NCI-H82 (cell line): ENCODE measurements around the gene GPRC5D.

Experiments used
- DNase-seq: peaks from one replicate; lab custom pipeline; 2025; lab: John Stamatoyannopoulos, UW

Gene GPRC5D

DNA sequence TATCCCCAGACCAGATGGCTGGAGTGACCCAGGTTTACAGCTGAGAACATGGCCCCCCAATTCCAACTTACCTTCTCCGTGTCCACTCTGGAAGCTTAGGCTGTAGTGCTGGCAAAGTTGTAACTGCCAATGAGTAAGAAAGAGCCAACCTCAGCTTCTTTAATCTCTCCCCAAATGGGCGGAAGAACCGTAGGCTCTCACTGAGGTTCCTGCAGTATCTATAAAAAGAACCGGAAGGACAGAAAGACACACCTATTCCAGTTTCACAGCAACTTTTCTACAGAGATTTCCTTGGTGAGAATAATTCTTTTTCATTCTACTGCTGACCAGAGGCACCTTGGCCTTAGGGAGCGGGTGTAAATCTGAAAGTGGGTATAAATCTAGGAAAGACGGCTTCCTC, at the start of gene GPRC5D:
Gene GPRC5D (minus strand): TSS at position 135 of the 400 bp plus-strand sequence. CDS start 1,786 bp downstream, outside the sequence.
- DNase-seq: no peak

DNA sequence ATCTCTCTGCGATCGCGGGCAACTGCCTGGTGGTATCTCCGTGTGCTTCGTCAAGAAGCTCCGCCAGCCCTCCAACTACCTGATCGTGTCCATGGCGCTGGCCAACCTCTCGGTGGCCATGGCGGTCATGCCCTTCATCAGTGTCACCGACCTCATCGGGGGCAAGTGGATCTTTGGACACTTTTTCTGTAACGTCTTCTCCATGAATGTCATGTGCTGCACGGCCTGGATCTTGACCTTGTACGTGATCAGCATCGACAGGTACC, 49.7 kb upstream of the GPRC5D start:
- DNase-seq: no peak

DNA sequence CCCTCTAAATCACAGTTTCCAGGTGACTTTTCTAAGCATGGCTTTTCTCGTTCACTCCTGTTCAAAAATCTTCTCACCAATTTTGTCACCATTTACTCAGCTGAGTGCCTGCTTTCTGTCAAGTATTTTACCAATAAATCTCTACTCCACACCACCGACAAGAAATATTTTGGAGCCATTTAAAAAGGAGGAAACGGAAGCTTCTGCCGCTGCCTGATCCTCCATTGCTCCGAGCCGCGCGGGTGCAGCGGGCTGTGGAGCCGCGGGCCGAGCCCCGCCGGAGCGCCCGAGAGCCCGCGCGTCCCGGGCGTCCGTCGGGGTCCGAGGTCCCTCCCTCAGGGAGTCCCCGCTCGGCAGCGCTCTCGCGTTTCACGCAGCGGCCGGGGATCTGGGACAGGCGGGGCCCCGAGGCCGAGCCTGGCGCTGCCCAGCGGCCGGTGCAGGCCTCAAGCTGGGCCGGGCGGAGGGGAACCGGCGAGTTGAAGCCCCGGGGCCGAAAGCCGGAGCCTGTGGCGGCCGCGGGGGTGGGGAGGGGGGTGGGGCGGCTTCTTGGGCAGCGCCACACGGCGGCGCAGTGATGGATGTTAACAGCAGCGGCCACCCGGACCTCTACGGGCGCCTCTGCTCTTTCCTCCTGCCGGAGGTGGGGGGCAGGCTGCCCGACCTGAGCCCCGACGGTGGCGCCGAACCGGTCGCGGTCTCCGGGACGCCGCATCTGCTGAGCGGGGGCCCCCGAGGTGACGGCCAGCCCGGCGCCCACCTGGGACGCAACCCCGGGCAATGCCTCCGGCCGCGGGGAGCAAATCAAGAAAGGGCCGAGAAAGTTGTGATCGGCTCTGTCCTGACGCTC, 49.2 kb upstream of the GPRC5D start:
- DNase-seq: peak; percentile 85

DNA sequence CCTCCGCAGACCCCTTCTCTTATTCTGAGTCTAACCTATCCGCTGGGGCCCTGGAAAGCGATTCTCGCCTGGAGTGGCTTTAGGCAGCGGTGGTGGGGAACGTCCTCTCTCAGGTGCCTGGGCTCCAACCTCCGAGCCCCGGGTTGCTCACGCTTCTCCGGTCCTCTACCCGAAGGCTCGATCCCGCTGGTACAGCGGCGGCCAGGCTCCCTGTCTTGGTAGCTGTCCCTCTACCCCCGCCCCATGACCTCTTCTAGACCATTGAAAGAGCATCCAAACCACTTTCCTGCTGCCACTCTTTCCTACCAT, 48.6 kb upstream of the GPRC5D start:
- peak; percentile 84 for DNase-seq

DNA sequence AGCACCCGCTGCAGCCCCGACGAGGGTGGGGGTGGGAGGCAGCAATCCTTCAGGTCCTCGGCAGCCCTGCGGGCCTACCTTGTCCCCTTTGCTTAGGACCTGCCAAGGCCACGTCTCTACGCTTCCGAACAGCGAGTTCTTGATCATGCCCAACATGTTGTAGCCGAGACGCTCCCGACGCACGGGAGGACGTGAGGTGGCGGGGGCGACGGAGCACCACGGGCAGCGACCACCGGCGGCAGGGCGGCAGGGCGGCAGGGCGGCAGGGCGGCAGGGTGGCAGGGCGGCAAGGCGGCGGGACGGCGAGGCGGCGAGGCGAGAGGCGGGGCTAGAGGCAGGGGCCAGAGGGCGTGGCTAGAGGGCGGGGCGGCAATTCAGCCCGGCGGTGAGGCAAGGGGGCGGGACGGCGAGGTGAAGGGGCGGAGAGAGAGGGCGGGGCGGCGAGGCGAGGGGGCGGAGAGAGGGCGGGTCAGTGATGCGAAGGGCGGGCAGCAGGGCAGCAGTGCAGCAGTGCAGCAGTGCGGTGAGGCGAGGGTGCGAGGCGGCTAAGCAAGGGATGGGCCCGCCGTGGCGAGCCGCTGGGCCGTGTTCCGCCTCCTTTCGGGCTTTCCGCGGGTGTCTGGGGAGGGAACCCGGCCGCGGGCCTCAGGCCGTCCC, 48.1 kb upstream of the GPRC5D start, which contains the start of gene HEBP1:
Gene HEBP1 (minus strand): TSS at position 307 of the 657 bp plus-strand sequence. CDS start 151 bp downstream, at position 156.
- peak; percentile 95 for DNase-seq

DNA sequence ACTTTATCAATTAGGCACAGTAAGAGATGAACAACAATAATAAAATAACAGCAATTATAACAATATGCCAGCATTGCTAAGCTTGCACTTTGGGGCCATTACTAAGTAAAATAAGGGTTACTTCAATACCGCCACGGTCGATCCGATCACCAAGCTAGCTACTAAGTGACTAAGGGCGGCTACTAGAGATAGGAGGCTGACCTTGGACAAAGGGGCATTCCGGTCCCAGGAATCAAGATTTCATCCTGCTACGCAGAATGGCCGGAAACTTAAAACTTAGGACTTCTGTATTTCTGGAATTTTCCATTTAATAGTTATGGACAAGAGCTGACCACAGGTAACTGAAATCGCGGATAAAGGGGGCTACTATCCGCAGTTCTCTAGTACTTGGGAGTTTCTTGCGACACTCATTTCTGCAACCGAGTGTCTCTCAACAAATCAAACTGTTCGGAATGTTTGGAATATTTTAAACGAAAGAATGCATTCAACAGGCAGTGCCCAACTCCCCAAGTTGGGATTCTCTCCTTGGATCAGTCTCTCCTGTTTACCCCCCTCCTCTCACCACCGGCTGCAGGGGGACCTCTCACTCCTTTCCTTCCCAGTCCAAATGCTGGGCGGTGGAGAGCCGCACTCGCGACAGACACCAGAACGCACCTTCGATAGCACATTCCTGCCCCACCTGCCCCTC, 47.4 kb upstream of the GPRC5D start:
- DNase-seq: peak; percentile 83

DNA sequence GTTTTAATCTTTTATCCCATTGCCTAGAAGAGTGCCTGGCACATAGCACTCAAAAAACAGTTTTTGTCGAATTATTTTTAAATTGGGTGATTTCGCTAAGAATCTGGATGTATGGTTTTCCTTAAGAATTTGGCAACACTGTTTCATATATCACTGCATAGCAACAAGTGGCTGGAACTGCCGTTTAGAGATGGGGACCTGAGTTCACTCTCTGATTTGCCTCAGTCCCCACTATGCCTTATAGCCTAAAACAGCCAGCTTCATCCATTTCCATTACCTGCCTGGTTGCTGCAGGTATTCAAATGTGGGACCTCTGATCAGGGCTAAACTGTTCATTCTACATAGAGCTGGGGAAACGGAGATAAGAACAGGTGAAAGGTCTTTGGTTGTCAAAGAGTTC, 46.3 kb upstream of the GPRC5D start:
- no peak for DNase-seq

DNA sequence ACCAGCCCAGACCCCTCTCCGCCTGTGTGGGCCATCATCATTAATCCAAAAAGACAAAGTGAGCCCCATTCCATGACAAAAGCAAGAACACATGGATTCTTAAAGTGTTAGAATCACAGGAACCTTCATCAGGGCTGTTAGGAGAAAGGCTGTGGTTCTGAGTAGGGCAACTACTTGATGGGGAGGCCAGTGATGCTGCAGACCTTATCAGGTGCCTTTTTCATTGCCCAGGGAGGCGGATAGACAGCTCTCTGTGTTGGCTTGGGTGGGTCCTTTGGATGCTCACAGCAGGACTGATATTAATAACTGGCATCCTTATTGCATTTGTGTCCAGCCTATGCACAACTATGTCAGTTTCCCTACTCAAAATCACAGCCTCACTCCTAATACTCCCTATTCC, 45.8 kb upstream of the GPRC5D start:
- no peak for DNase-seq

DNA sequence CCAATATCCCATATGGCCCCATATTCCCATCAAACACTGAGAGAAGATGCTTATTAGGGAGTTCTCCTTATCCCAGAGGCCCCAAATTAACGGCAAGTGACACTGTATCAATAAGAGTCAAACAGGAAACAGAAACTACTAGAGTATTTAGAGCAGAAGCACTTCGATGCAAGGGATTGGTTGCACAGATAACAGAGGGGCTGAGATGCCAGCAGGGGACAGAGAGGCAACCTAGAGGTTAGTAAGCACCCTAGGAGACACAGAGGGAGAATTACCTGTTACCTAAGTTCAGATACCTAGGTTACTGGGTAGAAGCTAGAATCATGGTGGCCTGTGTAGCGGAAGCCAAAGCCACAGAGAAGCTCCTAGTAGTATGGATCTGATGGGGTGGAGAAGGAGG, 45.2 kb upstream of the GPRC5D start:
- no peak for DNase-seq

DNA sequence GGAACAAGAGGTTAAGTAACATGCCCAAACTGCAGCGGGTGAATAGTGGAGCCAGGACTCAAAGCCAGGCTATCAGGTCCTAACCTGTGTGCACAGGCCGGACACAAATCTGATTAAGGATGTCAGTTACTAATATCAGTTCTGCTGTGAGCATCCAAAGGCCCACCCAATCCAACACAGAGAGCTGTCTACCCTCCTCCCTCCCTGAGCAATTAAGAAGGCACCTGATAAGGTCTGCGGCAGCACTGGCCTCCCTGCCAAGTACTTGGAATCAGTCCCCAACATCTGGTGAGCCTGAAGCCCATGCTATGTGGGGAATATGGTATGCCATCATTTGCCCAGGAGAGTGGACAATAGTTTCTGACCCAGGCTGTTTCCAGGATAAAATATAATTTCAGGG, 44.2 kb upstream of the GPRC5D start:
- no peak for DNase-seq

DNA sequence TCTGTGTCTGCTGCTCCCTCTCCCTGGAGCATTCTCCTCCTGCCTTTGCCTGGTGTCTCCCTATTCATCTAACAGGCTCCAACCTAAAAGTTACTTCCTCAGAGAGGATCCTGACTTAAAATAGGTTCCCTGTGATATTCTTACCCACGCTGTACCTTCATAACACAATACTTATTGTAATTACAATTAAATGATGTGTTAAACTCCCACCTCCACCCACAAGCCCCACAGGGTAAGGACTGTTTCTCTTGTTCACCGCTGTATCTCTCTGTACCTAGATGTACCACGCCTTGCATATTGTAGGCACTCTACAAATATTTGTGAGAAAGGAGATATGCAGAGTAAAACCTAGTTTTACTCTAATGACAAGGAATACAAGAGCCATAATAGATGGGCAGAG, 43.1 kb upstream of the GPRC5D start:
- DNase-seq: no peak

DNA sequence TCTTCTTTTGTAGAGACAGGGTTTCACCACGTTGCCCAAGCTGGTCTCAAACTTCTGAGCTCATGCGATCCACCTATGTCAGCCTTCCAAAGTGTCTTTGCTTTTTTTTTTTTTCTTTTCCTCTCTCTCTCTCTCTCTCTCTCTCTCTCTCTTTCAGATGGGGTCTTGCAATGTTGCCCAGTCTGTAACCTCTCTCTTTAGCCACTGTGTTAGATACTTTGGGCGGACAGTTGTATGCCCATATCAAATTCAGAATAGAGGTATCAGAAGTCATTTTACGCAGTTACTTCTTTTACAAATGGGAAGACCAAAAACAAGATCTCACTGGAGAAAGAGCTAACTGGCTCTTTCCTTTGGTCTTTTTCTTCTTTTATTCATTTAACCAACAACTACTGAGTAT, 41.4 kb upstream of the GPRC5D start:
- no peak for DNase-seq

DNA sequence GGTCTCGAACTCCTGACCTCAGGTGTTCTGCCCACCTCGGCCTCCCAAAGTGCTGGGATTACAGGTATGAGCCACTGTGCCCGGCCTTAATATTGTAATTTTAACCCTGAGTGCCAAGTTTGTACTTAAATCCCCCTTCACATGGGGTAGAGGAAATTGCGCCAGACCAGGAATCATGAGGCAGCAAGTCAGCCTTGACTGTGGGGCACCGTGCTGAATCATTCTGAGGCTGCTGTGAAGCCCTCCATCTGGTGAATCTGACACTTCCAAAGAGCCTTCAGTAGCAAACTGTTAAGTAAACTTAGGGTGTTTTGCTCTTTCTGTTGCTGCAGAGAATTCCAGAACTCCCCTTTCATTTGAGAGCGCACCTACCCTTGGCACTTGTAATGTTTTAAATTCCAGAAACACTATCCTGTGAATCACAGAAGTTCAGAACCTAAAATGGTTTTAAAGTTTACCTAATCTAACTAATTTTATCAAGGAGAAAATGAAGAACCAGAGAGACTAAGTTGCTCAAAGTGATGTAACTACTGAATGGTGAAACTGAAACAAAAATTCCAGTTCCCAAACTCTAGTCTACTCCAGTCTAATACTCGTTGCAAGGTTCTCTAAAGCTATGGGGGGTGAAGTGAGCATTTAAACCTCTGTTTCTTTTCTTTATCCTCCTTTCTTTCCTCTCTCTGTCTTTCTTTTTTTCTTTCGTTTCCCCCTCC, 40.6 kb upstream of the GPRC5D start:
- DNase-seq: no peak

DNA sequence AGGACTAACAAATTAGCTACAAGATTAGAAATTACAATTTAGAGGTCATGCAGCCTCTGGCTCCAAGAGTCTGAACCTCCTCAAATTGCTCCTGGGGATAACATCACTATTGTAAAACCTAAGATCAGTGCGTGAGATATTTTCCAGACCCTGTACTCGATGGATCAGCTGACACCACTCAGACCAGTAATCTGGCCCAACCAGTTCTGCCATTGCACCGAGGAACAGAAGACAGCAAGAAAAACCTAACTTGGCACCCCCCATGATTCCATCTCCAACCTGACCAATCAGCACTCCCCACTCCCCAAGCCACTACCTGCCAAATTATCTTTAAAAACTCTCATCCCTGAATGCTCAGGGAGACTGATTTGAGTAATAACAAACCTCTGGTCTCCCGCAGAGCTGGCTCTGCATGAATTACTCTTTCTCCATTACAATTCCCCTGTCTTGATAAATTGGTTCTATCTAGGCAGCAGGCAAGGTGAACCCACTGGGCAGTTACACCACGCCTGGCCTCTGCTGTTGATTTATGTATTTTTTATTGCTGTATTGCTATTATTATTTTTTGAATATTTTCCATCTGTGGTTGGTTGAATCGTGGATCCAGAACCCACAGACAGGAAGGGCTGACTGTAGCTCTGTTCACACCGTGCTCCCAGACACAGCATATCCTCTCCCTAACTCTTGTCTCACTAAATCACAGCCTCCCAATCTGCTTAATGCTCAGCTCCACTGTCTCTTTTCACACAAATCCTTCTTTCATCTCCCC, 38.9 kb upstream of the GPRC5D start:
- DNase-seq: peak; percentile 13

DNA sequence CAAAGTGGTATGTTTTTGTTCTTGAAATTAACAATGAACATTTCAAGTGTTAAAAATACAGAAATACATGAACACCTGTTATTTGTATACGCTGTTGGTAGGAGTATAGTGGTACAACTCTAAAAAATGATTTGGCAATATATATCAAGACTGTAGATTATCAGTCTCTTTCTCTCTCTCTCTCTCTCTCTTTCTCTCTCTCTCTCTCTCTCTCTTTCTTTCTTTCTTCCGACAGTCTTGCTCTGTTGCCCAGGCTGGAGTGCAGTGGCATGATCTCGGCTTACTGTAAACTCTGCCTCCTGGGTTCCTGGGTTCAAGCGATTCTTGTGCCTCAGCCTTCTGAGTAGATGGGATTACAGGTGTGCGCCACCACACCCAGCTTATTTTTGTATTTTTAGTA, 35.5 kb upstream of the GPRC5D start:
- DNase-seq: no peak

DNA sequence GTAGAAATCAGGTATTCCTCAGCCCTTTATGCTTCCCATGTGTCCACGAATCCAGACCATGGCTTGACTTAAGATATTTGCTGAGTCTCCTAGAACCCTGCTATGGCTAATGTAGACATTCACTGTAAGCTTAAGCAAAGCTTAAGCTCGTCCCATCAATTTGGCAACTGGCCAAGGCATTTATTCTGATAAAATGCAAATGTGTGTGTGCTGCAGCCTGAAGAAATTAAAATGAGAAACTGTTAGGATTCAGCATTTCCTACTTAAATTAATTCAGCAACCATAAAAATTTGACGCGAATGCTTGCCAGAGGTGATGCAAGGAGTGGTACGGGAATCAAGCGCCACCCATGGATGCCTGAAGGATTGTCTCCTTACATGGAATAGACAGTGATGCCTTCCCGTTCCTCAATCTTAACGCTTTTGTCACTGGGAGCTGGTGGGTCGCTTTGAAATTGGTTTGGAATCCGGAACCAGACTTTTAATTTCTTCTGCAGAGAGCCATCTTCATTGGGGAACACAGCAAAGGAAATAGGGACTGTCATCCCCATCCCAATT, 34.9 kb upstream of the GPRC5D start:
- peak; percentile 72 for DNase-seq

DNA sequence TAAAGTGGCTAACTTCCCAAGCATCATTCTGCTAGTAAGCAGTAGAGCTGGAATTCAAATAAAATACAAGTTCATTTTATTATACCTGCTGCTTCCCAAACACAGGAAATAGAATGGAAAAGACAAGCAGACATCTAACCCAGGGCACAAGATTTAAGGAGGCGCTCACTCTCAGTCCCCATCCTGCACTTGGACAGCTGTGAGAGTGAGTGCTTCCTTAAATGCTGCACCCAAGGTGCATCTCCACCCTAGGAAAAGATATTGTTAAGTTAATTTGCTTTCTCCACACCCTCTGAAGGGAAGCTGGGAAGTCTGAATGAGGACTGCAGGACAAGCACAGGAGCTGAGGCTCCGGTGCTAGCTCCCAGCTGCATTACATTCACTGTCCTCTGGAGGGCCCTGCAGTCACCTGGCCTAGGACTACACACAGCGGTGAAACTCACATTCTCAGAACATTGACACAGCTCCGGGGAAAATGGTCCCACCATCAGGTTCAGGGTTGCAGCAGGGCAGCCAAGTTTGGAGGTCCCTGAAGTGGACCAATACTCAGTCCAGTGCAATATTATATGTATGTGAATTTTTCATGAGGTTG, 33.9 kb upstream of the GPRC5D start:
- DNase-seq: peak; percentile 43

DNA sequence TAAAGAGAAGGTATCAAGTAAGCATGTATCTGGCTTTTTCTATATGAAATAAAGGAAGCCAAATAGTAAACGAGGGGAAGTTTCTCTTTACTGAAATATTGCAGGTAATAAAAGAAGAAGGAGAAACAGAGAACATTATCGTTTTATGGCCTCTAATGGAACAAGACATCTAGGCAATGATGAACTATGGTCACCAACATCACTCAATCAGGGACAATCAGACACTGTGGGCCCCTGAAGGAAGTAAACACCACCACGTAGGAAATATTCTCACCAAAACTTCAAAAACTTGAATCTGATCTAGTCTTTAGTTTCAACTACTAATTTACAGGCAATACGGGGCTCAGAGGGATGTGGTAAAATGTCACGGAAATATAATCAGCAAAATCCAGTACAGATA, 32.2 kb upstream of the GPRC5D start:
- DNase-seq: no peak

DNA sequence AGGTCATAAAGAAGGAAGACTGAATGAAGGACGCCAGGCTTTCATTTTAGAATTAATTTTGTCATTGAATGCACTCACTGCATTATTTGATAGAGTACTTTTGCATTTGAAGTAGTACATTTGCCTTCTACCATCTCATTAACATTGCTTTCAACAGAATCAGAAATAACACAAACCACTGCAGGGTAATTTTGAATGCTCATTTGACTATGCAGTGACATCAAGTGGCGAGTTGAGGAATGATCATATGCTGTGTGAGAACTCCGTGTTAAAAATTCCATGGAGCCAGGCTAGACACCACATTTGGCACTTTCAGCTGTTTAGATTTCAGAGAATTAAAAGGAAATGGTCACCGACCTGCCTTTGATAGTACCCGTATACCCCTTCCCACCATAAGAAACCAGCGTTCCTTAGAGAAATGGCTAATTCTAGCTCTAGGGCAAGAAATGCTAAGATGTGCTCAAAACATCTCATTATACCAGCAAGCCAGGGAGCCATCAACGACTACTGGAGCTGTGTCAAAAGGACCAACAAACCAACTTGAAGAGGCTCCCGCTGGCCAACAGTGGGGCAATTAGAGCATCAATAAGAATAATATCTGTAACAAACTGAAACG, 31.6 kb upstream of the GPRC5D start:
- peak; percentile 62 for DNase-seq

DNA sequence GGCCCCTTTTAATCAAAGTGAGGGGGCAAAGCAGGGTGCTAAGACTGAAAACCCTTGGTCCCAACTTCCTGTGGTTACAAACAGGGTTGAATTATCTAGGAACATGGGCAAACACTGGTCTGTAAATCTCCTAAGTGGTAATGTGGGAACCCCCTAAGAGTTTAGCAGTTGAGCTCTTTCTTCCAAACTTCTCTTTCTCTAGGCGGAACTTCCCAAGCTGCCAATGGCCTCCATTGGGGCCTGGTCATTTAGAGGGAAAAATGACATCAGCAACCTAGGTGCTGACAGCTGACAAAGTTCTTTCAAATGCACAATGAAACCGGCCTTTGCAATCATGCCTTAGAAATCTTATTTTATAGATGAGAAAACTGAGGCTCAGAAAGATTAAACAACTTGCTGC, 30.4 kb upstream of the GPRC5D start:
- no peak for DNase-seq
